HG03442 (cell line): ENCODE data around the gene SLC17A8.
"Not testable (repeated sequence)": the region's sequence is repeated elsewhere in the genome, so short reads cannot be mapped to it uniquely, and the experiment has no call there.

ENCODE experiments used
- ATAC-seq: cut with Tn5 transposase; IDR thresholded peaks from one replicate; pipeline ENCODE4 v1.9.1; 2021; ENCODE audit warnings: mild to moderate bottlenecking, moderate library complexity; ENCODE audit not compliant: unreplicated experiment

SLC17A8 gene

GRCh38 chr12:100422646-100423045 lies 65.8 kb downstream of the SLC17A8 start:
- ATAC-seq: no peak

- ATAC-seq: no peak
Measured at GRCh38 chr12:100426145-100426544, 69.3 kb downstream of the SLC17A8 start.

- ATAC-seq: no peak
Measured at GRCh38 chr12:100427078-100427477, 70.2 kb downstream of the SLC17A8 start.

GRCh38 chr12:100430251-100430650 lies 73.4 kb downstream of the SLC17A8 start:
- not testable (repeated sequence) for ATAC-seq

- ATAC-seq: no peak
Measured at GRCh38 chr12:100433701-100434100, 76.8 kb downstream of the SLC17A8 start.

- ATAC-seq: no peak
Measured at GRCh38 chr12:100434177-100434576, 77.3 kb downstream of the SLC17A8 start.

GRCh38 chr12:100435957-100436356 lies 79.1 kb downstream of the SLC17A8 start:
- ATAC-seq: no peak

- ATAC-seq: no peak
Measured at GRCh38 chr12:100437038-100437841, 80.4 kb downstream of the SLC17A8 start.

- ATAC-seq: no peak
Measured at GRCh38 chr12:100439797-100440196, 82.9 kb downstream of the SLC17A8 start.

GRCh38 chr12:100442403-100442802 lies 85.5 kb downstream of the SLC17A8 start:
- no peak for ATAC-seq

GRCh38 chr12:100443434-100443833 lies 86.6 kb downstream of the SLC17A8 start:
- ATAC-seq: no peak

- ATAC-seq: no peak
Measured at GRCh38 chr12:100445081-100445481, 88.2 kb downstream of the SLC17A8 start.

GRCh38 chr12:100447381-100447780 lies 90.5 kb downstream of the SLC17A8 start:
- ATAC-seq: no peak

- ATAC-seq: no peak
Measured at GRCh38 chr12:100448656-100449055, 91.8 kb downstream of the SLC17A8 start.

GRCh38 chr12:100450735-100451134 lies 93.9 kb downstream of the SLC17A8 start:
- ATAC-seq: no peak

- ATAC-seq: no peak
Measured at GRCh38 chr12:100453951-100454350, 97.1 kb downstream of the SLC17A8 start.

GRCh38 chr12:100455896-100456295 lies 99.0 kb downstream of the SLC17A8 start:
- ATAC-seq: no peak

GRCh38 chr12:100458191-100458590 lies 101.3 kb downstream of the SLC17A8 start:
- no peak for ATAC-seq

GRCh38 chr12:100460702-100461101 lies 103.8 kb downstream of the SLC17A8 start:
- ATAC-seq: no peak

GRCh38 chr12:100461330-100461973 lies 104.6 kb downstream of the SLC17A8 start:
- ATAC-seq: no peak

- no peak for ATAC-seq
Measured at GRCh38 chr12:100463661-100464060, 106.8 kb downstream of the SLC17A8 start.

GRCh38 chr12:100464529-100464928 lies 107.7 kb downstream of the SLC17A8 start:
- ATAC-seq: no peak
